Activated T-cell treated with anti-CD3 and anti-CD28 coated beads, Interleukin-2, amount 50 U/mL, for 72 hours (primary cell): Measurements from ENCODE around the gene RAB3IL1. TPM values are rescaled to one million over a fixed set of nuclear protein-coding genes. Genes with fewer than 3 reads are reported as not detected.
A peak's percentile ranks its signal among the peaks of the same experiment; 100 is the strongest.

Experiments used
- ATAC-seq, 2 donors: fragments of 150-1000 bp; cut with Tn5 transposase; replicated peaks in 1 of 2; 2 replicates each; pipeline ENCODE4 v1.10.0; 2021; ENCODE audit warnings: moderate library complexity in 2 of 2, mild to moderate bottlenecking in 1 of 2
- DNase-seq, 2 donors: peaks; one replicate each; pipeline ENCODE4 v3.0.0; 2021 to 2022; ENCODE audit warnings: mixed read lengths in 1 of 2
- H3K27ac Mint-ChIP-seq: one replicate; pipeline ENCODE4 v1.8.0; 2022; ENCODE audit warnings: mild to moderate bottlenecking, moderate library complexity, mixed read lengths
- H3K27me3 Mint-ChIP-seq: one replicate; pipeline ENCODE4 v1.8.0; 2022; ENCODE audit warnings: low read depth, mixed read lengths
- H3K36me3 Mint-ChIP-seq, 2 donors: one replicate each; pipeline ENCODE4 v1.8.0; 2022; ENCODE audit warnings: mixed read lengths in 2 of 2, mild to moderate bottlenecking in 1 of 2; ENCODE audit not compliant: insufficient read depth in 2 of 2
- H3K4me1 Mint-ChIP-seq: one replicate; pipeline ENCODE4 v1.8.0; 2022; ENCODE audit warnings: low read depth, mixed read lengths
- H3K4me3 Mint-ChIP-seq, 2 donors: one replicate each; pipeline ENCODE4 v1.8.0; 2022; ENCODE audit warnings: mild to moderate bottlenecking in 2 of 2, mixed read lengths in 2 of 2, moderate library complexity in 2 of 2
- H3K9me3 Mint-ChIP-seq, 2 donors: one replicate each; pipeline ENCODE4 v1.8.0; 2022; ENCODE audit warnings: mixed read lengths in 2 of 2
- total RNA-seq, 2 donors: library from RNA; stranded (reverse); gene quantifications; one replicate each; pipeline ENCODE4 v1.2.3, GENCODE V29; 2022

RAB3IL1 gene
- total RNA-seq, 2 donors from 2014 or later, result 0.34 to 0.49 TPM

DNA sequence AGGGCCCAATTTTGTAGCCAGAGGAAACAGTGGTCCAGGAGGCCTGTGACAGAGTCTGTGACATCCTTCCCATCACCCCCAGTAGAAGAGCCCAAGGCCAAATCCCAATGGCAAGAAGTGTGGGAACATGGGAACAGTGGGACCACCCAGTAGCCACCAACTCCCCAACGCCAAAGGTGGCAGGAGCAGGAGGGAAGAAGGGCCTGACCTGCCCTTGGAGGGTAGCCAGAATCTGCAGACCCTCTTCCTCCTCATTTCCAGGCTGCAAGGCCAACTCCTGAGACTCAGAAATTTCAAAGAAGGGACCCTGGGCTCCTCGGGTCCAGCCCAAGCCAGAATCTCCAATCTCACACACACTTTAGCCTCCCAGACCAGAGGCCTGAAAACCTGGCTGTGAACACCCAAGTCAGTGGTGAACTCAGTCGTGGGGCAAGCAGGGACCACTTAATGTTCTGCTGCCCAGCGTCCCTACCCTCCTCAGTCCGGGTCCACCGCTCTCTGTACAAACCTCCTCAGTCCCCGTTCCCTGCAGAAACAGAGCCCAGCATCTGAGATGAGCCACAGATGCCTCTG, 6.2 kb downstream of the RAB3IL1 start:
- Mint-ChIP-seq H3K9me3 (no peaks in the 10 kb centered on the region), H3K27me3 (peaks cover 12% of the 10 kb centered on the region), H3K4me1 (no peaks in the 10 kb centered on the region), H3K36me3 (no peaks in the 10 kb centered on the region), H3K27ac (no peak overlapping the region), H3K4me3 (no peak overlapping the region)
- DNase-seq (no peak), ATAC-seq (no peak)

DNA sequence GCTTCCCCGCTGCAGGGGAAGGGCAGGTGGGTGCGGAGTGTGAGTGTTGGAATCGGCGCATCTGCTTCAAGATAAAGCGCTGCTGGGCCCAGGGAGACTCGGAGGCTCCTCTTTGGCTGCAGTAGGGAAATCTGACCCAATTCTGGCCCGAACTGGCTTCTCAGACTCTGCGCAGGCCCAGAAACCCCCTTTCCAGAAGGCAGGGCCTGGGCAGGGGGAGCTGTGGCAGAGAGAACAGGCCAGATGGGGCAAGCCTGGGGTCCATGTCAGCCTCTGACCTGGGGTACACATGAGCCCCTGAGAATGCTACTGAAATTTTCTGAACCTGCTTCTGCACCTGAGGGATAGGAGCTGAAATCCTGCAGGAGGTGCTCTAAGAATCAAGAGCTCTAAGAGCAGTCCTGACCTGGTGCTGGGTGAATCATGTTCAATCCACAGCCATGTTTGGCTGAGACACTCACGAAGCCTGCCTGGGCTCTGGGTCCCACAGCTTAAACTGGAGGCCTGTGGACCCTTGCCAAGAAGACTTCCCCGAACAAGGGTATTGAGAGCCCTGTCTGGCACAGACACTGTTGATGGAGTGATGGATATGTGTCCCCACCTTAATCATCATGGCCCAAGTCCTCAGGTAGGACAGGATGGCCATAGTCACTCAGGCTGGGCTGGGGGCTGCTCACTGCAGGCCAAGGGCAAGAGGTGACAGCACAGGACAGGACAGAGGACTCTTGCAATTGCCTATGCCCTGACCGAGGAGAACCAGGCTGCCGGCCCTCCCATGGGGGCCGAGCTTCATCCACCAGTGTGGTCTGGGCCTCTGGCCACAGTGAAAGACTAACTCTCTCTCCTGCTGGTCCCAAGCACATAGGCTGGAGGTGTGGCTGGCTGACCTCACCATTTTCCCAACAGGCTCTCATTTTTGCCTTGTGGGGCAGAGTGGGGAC, 6.9 kb downstream of the RAB3IL1 start:
- Mint-ChIP-seq H3K4me3 (no peak overlapping the region), H3K4me1 (no peaks in the 10 kb centered on the region), H3K27me3 (peaks cover 7% of the 10 kb centered on the region), H3K9me3 (no peaks in the 10 kb centered on the region), H3K36me3 (no peaks in the 10 kb centered on the region), H3K27ac (no peak overlapping the region)
- DNase-seq (no peak), ATAC-seq (no peak)

GRCh38 chr11:61908730-61909316, 8.5 kb downstream of the RAB3IL1 start:
- Mint-ChIP-seq H3K4me3 (no peak overlapping the region), H3K36me3 (no peaks in the 10 kb centered on the region), H3K27me3 (no peaks in the 10 kb centered on the region), H3K9me3 (no peaks in the 10 kb centered on the region), H3K27ac (no peak overlapping the region), H3K4me1 (no peaks in the 10 kb centered on the region)
- DNase-seq (no peak), ATAC-seq (no peak)

DNA sequence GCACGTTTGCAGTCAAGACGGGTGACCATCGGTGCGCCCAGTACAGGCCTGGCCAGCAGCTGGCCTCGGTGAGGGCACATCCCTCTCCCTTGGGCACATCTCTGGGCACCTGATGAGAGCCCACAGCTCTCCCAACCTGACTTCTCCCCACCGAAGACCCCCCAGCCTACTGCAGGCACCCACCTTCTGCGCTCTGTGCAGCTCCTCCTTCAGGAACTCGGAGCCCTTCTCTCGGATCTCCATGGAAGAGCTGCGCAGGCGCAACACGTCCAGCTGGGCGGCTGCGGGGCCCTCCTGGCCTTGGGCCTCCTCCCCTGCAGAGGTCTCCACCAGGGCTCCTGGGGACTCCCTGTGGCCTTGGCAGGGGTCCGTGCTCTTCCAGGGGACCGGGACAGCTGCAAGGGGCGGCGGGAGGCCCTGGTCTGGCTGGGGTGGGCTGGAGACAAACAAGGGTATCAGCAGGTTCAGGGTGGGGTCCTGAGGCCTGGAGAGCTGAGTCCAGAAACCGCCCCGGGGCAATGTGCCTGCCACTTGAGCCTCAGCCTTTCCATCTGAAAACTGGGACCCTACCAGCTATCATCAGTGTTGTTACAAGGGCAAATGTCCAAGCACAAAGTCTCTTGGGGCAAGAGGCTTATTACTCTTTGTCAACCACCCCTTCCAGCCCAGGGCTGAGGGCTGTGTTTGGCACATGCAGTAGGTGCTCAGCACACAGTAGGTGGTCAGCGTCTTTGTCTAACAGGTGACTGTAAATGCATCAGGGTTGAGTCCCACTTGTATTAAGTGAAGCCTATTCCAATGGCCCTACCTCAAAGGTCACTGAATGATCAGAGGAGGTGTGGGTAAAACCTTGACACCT, 9.3 kb downstream of the RAB3IL1 start:
- H3K9me3 Mint-ChIP-seq, result no peaks in the 10 kb centered on the region
- H3K27me3 Mint-ChIP-seq, result no peaks in the 10 kb centered on the region
- no peaks in the 10 kb centered on the region for H3K36me3 Mint-ChIP-seq
- H3K27ac Mint-ChIP-seq, result no peak overlapping the region
- DNase-seq, result no peak
- no peaks in the 10 kb centered on the region for H3K4me1 Mint-ChIP-seq
- no peak overlapping the region for H3K4me3 Mint-ChIP-seq
- ATAC-seq, result no peak

- H3K9me3 Mint-ChIP-seq, result no peaks in the 10 kb centered on the region
- no peaks in the 10 kb centered on the region for H3K27me3 Mint-ChIP-seq
- no peak overlapping the region for H3K27ac Mint-ChIP-seq
- H3K4me3 Mint-ChIP-seq, result no peak overlapping the region
- no peaks in the 10 kb centered on the region for H3K4me1 Mint-ChIP-seq
- ATAC-seq, result no peak
- no peak for DNase-seq
- no peaks in the 10 kb centered on the region for H3K36me3 Mint-ChIP-seq
Observed at GRCh38 chr11:61907282-61907681, 10.1 kb downstream of the RAB3IL1 start.

GRCh38 chr11:61906522-61906909, 10.8 kb downstream of the RAB3IL1 start:
- Mint-ChIP-seq H3K27ac (no peak overlapping the region), H3K4me3 (no peak overlapping the region), H3K36me3 (no peaks in the 10 kb centered on the region), H3K4me1 (no peaks in the 10 kb centered on the region), H3K27me3 (no peaks in the 10 kb centered on the region), H3K9me3 (no peaks in the 10 kb centered on the region)
- ATAC-seq (no peak), DNase-seq (no peak)

DNA sequence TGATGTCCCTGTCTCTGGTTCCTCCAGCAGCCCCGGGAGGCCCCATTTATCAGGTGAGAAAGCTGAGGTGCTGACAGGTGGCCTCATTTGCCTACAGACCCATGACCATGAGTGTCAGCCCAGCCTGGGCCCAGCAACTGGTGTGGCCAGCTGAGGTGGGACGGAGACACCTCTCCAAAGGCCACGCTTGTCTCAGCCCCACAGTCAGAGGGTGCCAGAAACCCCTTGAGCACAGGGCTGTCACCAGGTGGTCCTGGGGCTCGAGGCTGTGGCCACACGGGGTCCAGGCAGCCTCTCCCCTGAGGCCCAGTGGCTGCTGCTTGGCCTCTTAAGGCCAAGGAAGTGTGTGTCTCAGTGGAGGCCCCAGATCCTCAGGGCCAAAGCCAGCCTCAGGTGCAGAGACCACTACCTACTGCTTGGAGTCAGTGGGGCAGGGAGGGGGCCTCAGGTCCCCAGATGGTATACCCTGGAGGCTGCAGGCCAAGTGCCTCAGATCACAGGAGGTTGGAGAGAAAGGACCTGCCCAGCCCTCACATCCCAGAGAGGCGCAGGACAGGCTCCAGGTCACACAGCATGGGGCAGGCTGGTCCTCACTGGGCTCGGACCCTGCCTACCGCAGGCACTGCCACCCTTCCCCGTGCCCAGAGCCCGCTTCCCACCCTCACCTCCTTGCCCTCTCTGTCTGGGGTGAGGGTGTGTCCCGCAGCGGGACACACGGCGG, 11.4 kb downstream of the RAB3IL1 start:
- no peaks in the 10 kb centered on the region for H3K9me3 Mint-ChIP-seq
- H3K4me3 Mint-ChIP-seq, result no peak overlapping the region
- H3K27ac Mint-ChIP-seq, result no peak overlapping the region
- no peak for ATAC-seq
- DNase-seq, result no peak
- H3K36me3 Mint-ChIP-seq, result no peaks in the 10 kb centered on the region
- H3K27me3 Mint-ChIP-seq, result no peaks in the 10 kb centered on the region
- no peaks in the 10 kb centered on the region for H3K4me1 Mint-ChIP-seq

DNA sequence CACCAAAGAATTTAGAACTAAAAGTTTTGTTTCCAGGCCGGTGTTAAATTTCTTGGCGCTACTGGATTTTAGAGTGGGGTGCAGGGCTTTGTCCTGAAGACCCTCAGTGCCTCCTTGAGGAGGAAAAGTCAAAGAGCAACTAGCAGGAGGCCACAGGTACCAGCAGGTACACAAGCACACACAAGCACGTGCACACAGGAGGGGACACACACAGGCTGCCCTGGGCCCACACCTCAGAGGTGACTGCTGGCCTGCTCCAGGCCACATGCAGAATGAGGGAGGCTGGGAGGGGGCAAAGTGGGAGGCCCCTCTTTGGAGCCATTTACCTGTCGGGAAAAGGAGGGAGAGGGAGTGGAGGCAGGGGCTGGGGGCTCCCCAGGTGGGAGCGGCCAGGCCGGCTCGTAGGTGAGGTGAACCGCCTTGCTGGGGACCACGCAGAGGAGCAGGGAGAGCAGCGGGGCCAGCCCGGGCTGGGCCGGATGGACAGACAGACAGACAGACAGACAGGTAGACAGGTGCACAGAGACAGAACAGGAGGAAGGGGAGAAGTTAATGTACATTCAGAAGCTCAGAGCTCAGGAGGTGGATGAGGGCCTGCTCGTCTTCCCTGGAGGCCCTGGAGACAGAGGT, 12.2 kb downstream of the RAB3IL1 start:
- Mint-ChIP-seq H3K4me1 (no peaks in the 10 kb centered on the region), H3K4me3 (no peak overlapping the region), H3K36me3 (no peaks in the 10 kb centered on the region), H3K9me3 (no peaks in the 10 kb centered on the region), H3K27me3 (no peaks in the 10 kb centered on the region), H3K27ac (no peak overlapping the region)
- ATAC-seq, result no peak
- DNase-seq, result no peak

DNA sequence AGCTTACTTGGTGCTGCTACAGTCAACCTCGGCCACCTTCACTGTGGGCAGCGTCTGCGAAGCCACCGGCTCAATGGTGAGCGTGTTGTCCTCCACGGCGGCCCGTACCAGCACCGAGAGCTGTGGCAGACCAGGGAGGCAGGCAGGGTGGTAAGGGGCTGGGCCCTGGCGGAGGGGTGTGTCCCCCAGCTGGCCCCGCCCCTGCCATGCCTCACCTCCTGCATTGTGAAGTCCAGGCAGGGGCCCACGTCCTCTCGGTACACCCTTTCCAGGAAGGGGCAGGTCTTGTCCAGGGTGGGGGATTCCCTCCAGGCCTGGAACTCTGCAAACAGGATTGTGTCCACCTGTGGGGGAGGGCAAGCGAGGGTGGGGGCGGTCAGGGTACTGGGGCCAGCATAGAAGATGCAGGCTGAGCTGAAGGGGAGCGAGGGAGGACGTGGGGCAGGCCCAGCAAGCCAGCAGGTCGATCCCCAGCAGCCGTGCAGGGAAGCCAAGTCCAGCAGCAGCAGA, 12.8 kb downstream of the RAB3IL1 start:
- Mint-ChIP-seq H3K4me3 (peak overlapping the region in 1 of 2 donors; percentile 15), H3K4me1 (no peaks in the 10 kb centered on the region), H3K9me3 (no peaks in the 10 kb centered on the region), H3K27me3 (no peaks in the 10 kb centered on the region), H3K27ac (no peak overlapping the region), H3K36me3 (no peaks in the 10 kb centered on the region)
- ATAC-seq, result peak; percentile 78 to 82
- peak; percentile 45 to 50 for DNase-seq

DNA sequence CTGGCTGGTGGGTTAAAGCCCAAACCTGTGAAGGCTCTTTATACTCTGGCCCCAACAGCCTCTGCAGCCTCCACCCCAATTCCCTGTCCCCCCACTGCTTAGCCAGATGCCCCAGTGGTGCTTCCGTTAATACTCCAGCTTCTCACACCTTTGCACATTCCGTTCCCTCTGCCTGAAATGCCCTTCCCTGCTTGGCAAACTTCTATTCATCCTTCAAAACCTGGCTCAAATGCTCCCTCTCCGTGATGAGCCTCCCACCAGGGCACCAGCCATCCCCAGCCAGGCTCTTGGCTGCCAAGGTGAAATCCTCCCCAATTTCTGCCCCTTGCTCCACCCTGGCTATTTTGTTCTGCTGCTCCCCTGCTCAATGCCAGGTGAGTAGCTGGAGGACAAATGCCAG, 13.5 kb downstream of the RAB3IL1 start:
- DNase-seq (no peak), ATAC-seq (no peak)
- Mint-ChIP-seq H3K9me3 (no peaks in the 10 kb centered on the region), H3K36me3 (no peaks in the 10 kb centered on the region), H3K27me3 (no peaks in the 10 kb centered on the region), H3K4me3 (peak overlapping the region in 1 of 2 donors; percentile 15), H3K4me1 (peaks cover 7% of the 10 kb centered on the region), H3K27ac (no peak overlapping the region)

- DNase-seq (no peak), ATAC-seq (no peak)
- Mint-ChIP-seq H3K4me3 (no peak overlapping the region), H3K4me1 (peaks cover 8% of the 10 kb centered on the region), H3K27ac (no peak overlapping the region), H3K27me3 (no peaks in the 10 kb centered on the region), H3K36me3 (no peaks in the 10 kb centered on the region), H3K9me3 (no peaks in the 10 kb centered on the region)
Observed at GRCh38 chr11:61902313-61902712, 15.1 kb downstream of the RAB3IL1 start.

DNA sequence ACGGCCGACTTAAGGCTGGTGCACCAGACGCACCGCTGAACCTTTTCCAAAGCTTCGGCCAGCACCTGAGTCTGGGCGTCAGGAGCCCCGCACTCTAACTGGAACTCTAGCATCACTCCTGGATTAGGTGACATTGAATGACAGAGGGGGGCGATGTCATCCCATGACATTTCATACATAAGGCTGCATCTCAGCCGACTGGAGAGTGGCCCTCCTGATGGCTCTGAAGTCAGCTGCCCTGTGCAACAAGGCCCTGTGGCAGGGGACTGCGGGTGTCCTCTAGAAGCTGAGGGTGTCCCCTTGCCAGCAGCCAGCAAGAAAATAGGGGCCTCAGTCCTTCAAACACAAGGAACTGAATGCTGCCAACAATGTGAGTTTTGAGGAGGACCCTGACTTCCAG, 16.0 kb downstream of the RAB3IL1 start:
- Mint-ChIP-seq H3K27ac (no peak overlapping the region), H3K36me3 (no peaks in the 10 kb centered on the region), H3K9me3 (no peaks in the 10 kb centered on the region), H3K27me3 (no peaks in the 10 kb centered on the region), H3K4me3 (no peak overlapping the region), H3K4me1 (peaks cover 8% of the 10 kb centered on the region)
- DNase-seq, result no peak
- ATAC-seq, result no peak
